HG02970 (cell line): ENCODE measurements around the gene CHIC2.

ENCODE experiments used
- ATAC-seq: cut with Tn5 transposase; IDR thresholded peaks from one replicate; pipeline ENCODE4 v1.9.1; 2021; ENCODE audit warnings: mild to moderate bottlenecking, moderate library complexity, moderate number of reproducible peaks; ENCODE audit not compliant: unreplicated experiment, low FRiP score

CHIC2 gene

GRCh38 chr4:54014666-54015160 is 49.7 kb downstream of the CHIC2 start:
- no peak for ATAC-seq

DNA sequence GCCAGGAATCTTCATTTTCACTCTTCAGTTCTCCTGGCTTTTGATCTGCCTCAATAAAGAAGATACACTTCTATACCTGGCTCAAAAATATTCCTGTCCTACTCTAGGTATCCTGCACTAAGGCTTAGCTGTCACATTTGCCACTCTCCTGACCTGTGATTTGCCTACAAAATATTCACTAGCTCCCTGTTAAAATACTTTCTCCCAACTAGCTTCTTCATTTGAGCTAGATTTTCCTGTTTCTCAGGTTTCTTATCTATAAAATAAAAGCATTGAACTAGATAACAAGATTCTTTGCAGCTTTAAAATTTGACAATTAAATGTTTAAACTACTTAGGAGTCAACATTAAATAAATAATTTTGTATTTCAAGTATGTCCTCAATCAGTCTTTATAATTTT is 53.2 kb downstream of the CHIC2 start:
- no peak for ATAC-seq

DNA sequence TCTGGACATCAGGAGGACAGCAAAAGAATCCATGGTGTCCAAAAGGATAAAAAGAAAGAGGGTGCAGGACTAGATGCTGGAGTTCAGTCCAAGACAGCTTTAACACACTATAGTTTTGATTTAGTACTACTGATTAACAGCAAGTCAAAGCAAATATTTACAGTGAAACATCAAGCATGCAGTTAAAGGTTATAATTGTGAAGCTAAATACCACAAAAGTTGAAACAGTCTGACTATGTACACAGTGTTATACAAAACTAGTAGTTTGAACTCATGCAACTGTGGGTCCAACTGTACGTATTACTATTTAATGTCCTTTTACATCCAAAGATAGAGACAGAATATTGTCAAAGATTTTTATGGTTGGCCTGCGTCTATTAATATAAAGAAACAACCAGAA is 57.6 kb downstream of the CHIC2 start:
- no peak for ATAC-seq

DNA sequence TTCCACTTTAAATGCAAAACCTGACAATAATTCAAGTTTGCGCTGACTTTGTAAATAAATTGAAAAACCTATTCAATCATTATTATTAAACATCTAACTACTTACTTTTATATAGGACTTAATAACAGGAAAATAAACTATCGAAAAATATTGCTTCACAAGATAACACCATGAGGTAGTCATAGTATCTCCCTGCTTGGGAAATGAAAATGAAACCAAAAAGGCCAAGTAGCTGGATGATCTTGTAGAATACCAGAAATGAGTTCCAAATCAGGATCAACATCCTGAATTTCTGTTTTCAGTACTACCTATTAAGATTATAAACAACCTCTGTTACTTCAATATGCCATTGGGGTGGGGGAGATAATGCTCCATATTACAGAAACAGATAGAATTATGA is 58.9 kb downstream of the CHIC2 start:
- ATAC-seq = no peak

DNA sequence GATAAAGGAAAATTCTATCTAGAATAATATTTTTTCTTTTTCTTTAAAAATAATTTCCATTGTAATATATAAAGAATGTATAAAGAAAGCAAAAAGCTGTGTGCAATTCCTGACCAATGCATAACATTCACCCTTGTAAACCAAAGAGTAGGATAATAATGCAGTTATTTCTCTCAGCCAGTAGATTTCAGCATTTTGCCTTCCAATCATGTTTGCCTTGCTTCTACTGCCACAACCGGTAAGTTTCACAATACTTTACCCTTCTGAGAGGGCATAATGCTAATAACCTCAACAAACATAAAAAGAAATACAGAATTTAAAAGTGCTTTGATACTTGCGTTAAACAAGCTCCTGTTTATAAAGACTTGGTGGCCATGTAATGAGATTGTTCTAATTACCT is 59.9 kb downstream of the CHIC2 start:
- ATAC-seq = no peak

DNA sequence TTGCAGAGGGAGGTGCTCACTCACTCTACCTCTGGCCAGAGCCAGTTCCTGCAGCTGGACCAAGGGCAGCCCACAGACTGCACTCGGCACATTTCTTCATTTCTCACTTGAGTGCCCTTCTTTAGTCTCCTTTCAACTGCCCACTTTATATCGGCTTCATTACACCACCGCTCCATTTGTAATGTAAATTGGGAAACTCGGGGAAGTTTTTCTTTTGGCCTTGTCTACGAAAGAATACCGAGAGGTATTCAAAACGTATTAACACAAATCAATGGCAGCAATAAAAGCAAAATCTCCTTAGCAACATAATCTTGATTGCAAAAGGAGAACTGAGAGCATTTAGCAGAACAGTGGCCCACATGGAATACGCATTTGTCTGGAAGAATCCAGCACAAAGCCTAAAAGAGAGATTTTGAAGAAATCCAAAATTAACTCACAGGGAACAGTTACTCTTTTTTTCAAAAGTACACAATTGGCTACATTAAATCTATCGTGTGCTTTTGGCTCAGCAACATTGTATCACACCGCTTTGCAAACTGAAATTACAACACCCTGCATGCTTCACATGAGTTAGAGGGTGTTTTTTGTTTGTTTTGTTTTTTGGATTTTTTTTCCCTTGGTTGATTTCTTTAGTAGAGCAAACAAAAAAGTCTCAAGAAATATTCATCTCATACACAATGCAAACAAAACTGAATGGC is 62.6 kb downstream of the CHIC2 start:
- ATAC-seq = no peak

- no peak for ATAC-seq
Measured at GRCh38 chr4:53997898-53998297, 66.5 kb downstream of the CHIC2 start.

- no peak for ATAC-seq
Measured at GRCh38 chr4:53994382-53995102, 69.9 kb downstream of the CHIC2 start.

GRCh38 chr4:53992785-53993184 is 71.6 kb downstream of the CHIC2 start:
- ATAC-seq = no peak

DNA sequence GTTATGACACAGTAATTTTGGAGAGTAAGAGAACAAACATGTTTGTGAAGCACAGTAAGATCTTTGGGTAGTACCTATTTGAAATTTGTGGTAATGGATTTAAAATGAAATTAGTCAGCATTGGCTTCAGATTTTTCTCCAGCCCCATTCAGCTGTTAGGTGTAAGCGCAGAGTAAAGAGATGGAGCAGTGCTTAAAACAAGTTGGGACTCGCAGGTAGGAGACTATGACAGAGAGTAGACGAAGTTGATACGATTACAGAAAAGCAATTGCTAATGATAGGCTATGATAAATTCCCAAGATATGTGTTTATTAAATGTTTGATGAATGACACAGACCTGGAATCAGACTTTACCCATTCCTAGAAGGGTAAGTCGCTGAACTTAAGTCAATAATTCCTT is 72.6 kb downstream of the CHIC2 start:
- ATAC-seq = no peak

DNA sequence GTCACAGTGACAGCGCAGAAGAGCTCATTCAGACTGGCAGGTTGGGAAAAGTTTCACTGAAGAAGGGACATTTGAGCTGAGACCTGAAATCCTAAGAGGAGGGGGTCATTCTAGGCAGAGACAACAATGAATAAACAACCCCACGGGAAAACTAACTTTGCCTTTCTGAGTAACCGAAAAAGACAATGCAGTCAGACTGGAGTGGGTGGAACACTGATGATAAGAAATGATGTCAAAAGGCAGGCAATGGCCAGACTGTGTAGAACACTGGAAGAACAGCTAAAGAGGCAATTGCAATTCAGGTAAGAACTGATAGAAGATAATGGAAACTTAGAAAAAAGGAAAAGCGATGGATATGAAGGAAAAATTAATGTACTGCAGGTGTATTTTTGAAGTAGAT is 73.8 kb downstream of the CHIC2 start:
- ATAC-seq = no peak

GRCh38 chr4:53987761-53988171 is 76.6 kb downstream of the CHIC2 start:
- no peak for ATAC-seq

DNA sequence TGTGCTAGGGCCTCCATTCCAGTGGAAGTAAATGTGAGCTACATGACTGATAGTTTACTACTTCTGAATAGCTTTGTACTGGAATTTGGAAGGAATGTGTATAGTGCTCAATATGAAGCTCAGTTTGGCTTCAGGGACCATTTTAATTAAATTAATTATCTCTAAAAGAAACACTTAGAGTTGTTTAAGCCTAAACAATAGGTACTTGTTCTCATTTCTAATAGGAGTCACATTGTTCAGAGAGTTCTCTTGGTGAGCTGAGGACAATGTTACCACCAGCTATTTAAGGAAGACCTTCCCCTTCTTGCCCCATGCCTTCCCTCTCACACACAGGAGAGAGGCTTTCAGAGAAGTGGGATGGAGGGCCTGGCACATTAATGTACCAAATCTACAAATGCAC is 78.3 kb downstream of the CHIC2 start:
- ATAC-seq = no peak

DNA sequence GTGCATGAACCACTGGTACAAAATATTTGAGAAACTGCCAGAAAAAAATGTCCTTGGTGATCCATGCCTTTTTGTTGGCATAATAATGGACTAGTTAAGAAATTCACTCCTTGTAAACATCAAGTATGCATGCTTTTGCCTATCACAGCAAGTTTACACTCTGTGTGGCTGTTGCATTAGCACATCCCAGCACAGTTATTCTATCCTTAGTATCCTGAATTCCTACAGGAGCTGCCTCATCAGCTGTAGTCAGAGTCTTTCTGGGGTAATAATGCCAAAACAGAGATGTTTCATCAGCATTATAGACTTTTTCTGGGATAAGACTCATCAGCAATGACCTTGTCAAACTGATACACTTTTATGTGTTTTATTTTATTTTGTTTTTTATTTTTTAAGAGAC is 82.8 kb downstream of the CHIC2 start:
- no peak for ATAC-seq

DNA sequence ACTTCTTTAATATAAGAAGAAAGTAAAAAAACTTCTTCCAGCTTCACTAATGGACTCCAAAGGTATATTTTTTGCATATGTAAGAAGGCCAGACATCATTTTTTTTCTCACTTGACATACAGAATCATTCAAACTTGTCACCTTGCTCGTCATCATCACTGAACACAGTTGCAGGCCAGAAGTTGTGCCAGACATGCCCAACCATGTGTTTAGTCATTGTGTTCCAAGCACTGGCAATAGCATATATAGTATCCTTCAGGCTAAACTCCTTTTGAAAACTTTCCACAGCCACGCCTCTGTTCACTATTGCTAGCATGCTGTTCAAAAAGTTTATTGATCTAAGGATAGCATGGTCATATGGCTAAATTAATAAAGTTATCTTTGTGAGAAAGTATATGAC is 83.3 kb downstream of the CHIC2 start:
- no peak for ATAC-seq

DNA sequence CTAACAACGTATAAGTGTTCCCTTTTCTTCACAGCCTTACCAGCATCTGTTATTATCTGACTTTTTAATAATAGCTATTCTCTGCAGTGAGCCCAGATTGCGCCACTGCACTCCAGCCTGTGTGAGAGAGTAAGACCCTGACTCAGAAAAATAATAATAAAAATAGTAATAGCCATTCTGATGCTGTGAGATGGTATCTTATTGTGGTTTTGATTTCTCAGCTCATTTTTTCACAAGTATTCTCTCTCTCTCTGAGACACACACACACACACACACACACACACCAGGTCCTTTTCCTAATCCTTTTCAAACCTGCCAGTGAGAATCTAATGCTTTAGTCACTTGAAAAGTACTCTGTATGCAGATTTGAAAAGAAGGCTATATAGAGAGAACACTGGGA is 89.8 kb downstream of the CHIC2 start:
- ATAC-seq = no peak

GRCh38 chr4:53967986-53968385 is 96.4 kb downstream of the CHIC2 start:
- ATAC-seq = no peak

DNA sequence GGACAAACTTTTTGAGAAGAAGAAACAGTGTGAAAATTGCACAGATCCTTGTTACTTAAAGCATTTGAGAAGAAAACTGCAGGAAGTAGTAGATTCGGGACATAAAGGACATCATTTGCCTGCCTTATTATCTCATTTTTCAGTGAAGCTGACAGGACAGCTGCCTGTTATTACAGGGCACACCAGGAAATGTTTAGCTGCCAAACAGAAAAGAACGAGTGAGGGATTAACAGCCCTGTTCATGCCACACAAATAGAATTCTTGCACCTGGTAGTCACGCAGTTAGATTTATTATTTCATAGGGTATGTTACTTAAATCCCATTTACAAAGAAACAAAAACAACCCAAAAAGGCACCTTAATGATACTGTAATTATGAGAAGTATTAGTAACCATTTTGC is 100.6 kb downstream of the CHIC2 start:
- ATAC-seq = no peak

DNA sequence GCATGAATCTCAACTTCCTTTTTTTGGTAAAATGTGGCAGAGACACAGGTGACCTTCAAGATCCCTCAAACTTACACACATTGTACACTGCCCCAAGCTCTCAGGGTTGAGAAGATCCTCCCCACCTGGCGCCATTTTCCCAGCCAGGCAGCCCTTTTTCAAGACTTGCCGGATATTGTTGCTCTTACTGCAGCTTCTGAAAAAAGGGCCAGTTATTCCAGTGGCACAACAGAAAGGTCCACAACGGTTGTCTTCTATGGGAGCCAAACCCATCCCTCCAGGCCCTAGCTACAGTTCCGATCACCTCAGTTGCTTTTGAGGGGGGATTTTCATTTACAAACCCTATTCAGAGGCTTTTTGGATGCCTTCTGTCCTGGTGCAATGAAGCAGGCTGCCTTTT is 101.1 kb downstream of the CHIC2 start:
- no peak for ATAC-seq

DNA sequence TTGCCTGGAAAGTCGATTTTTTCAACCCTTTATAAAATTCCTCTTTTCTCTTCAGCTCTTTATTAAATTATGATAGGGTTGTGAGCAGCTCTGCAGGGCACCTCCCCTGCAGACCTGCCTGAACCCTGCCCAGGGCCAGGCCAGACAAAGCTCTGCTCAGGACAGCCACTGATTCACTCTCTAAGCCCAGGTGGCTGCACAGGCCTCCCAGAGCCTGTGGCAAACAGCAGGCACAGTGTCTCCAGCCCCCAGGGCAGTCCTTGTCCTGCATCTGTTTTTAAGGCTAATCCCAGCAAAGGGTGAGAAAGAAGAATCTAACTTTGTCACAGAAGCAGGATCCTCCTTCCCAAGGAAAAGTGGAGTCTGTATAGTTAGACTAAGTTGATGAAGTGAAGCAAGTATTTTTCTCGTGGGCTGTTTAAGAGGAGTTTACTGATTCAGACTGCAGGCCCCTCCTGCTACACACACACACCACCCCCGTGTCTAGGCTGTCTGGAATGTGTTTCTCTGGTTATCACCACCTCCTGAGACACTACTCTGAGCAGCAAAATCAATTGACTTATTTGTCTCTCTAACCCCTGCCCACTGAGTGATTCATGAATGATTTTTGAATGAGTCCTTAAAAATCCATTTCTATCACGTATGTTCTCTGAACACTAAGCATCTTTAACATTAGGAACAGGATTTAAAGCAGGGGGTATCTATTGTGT is 101.7 kb downstream of the CHIC2 start:
- ATAC-seq = no peak

GRCh38 chr4:53961351-53961750 is 103.1 kb downstream of the CHIC2 start:
- no peak for ATAC-seq

DNA sequence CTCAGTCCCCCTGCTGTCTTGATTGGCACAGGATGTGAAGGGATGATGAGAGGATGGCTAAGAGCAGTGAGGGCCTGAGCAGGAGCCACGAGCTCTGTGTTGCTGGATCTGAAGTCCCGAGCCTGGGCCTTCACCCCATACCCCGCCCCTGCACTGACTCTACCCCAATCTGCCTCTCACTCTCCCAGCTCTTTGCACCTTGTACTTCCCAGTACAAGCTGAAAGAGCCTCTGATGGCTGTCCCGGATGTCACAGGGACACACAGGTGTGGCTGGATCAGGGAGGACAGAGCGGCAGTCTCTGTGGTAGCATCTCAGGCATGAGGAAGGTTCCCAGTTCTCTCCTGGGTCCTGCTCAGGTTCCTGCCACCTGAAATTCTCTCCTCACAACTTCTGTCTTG is 103.6 kb downstream of the CHIC2 start:
- no peak for ATAC-seq
